WERI-Rb-1 (cell line): ENCODE data around the gene ZNF516.

Experiments used
- DNase-seq: peaks from one replicate; pipeline ENCODE4 v3.0.0-alpha.2; 2020
- H3K27ac ChIP-seq: fragments of 250-450 bp; sonication (Bioruptor Pico); 2 replicates; pipeline ENCODE4 v1.5.1; 2020; ENCODE audit warnings: mild to moderate bottlenecking, moderate library complexity
- H3K27me3 ChIP-seq: fragments of 250-450 bp; sonication (Bioruptor Pico); 2 replicates; pipeline ENCODE4 v1.5.1; 2021; ENCODE audit warnings: mild to moderate bottlenecking, low read depth, moderate library complexity; ENCODE audit not compliant: insufficient read depth, severe bottlenecking
- H3K36me3 ChIP-seq: fragments of 250-450 bp; sonication (Bioruptor Pico); 2 replicates; pipeline ENCODE4 v1.5.1; 2020; ENCODE audit warnings: mild to moderate bottlenecking, moderate library complexity
- H3K4me3 ChIP-seq: 2 replicates; pipeline ENCODE4 v1.5.1; 2011; ENCODE audit warnings: low read depth, mild to moderate bottlenecking, control low read depth, low read length
- H3K9me3 ChIP-seq: fragments of 250-450 bp; sonication (Bioruptor Pico); 2 replicates; pipeline ENCODE4 v1.5.1; 2021; ENCODE audit warnings: mild to moderate bottlenecking, moderate library complexity; ENCODE audit not compliant: severe bottlenecking
- TF ChIP-seq, protein P1 (sequence below): IDR thresholded peaks from 2 replicates; pipeline ENCODE4 v1.5.1; 2011; ENCODE audit warnings: low read depth, mild to moderate bottlenecking, control low read depth, inconsistent platforms, low read length

ZNF516 gene

GRCh38 chr18:76488190-76488589 is 6.9 kb downstream of the ZNF516 start:
- Histone ChIP-seq H3K27me3 (no peaks in the 10 kb centered on the region), H3K9me3 (no peaks in the 10 kb centered on the region), H3K27ac (no peak overlapping the region), H3K4me3 (no peak overlapping the region), H3K36me3 (no peaks in the 10 kb centered on the region)
- no peak for DNase-seq
- TF ChIP-seq, protein P1, sequence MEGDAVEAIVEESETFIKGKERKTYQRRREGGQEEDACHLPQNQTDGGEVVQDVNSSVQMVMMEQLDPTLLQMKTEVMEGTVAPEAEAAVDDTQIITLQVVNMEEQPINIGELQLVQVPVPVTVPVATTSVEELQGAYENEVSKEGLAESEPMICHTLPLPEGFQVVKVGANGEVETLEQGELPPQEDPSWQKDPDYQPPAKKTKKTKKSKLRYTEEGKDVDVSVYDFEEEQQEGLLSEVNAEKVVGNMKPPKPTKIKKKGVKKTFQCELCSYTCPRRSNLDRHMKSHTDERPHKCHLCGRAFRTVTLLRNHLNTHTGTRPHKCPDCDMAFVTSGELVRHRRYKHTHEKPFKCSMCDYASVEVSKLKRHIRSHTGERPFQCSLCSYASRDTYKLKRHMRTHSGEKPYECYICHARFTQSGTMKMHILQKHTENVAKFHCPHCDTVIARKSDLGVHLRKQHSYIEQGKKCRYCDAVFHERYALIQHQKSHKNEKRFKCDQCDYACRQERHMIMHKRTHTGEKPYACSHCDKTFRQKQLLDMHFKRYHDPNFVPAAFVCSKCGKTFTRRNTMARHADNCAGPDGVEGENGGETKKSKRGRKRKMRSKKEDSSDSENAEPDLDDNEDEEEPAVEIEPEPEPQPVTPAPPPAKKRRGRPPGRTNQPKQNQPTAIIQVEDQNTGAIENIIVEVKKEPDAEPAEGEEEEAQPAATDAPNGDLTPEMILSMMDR, result no peak

GRCh38 chr18:76487782-76488181 is 7.3 kb downstream of the ZNF516 start:
- TF ChIP-seq, protein P1, result no peak
- no peak overlapping the region for H3K4me3 ChIP-seq
- H3K9me3 ChIP-seq, result no peaks in the 10 kb centered on the region
- no peak overlapping the region for H3K27ac ChIP-seq
- no peaks in the 10 kb centered on the region for H3K27me3 ChIP-seq
- DNase-seq, result peak; percentile 49
- peaks cover 3% of the 10 kb centered on the region for H3K36me3 ChIP-seq

DNA sequence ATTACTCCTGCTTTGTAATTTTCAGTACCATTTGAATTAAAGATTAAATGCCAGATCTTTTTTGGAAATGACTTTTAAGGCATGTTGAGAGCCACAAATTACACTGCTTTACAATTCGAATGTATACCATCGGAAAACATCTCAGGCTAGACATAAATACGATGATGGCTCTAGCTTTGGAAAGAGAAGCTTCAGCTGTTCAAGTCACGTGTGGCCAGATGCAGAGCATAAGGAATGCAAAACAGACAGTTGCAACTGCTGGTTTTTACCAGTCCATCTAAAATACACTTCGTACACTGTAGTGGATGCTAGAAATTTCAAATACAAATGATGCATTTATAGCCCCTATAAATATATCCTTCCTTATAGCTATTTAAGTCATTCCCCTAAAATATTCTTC is 8.0 kb downstream of the ZNF516 start:
- Histone ChIP-seq H3K27me3 (no peaks in the 10 kb centered on the region), H3K27ac (no peak overlapping the region), H3K4me3 (no peak overlapping the region), H3K9me3 (no peaks in the 10 kb centered on the region), H3K36me3 (peaks cover 11% of the 10 kb centered on the region)
- TF ChIP-seq, protein P1, result no peak
- DNase-seq, result no peak

DNA sequence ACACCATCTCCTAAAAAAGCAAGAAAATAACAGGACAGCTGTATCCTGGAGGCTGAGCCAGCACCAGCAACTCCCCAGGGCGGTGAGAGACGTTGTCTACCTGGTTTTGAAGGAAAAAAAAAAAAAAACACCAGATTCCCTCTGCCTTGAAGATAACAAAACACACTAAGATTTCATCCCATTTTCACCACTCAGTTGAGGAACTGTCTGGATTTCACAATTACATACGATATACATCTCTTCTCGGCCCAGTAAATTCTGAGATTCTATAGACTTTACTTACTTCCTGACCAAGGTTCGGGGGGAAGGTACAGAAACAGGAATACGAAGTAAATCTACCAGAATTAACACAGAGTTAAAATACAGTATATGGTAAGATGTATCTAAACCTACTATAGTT is 8.5 kb downstream of the ZNF516 start:
- Histone ChIP-seq H3K27me3 (no peaks in the 10 kb centered on the region), H3K36me3 (peaks cover 14% of the 10 kb centered on the region), H3K4me3 (no peak overlapping the region), H3K9me3 (no peaks in the 10 kb centered on the region), H3K27ac (no peak overlapping the region)
- DNase-seq, result no peak
- TF ChIP-seq, protein P1, result no peak

- TF ChIP-seq, protein P1, result no peak
- no peak for DNase-seq
- Histone ChIP-seq H3K27me3 (no peaks in the 10 kb centered on the region), H3K36me3 (peaks cover 14% of the 10 kb centered on the region), H3K27ac (no peak overlapping the region; the same call in 1 of the 2 replicates), H3K4me3 (no peak overlapping the region), H3K9me3 (no peaks in the 10 kb centered on the region)
Measured at GRCh38 chr18:76486038-76486437, 9.0 kb downstream of the ZNF516 start.

DNA sequence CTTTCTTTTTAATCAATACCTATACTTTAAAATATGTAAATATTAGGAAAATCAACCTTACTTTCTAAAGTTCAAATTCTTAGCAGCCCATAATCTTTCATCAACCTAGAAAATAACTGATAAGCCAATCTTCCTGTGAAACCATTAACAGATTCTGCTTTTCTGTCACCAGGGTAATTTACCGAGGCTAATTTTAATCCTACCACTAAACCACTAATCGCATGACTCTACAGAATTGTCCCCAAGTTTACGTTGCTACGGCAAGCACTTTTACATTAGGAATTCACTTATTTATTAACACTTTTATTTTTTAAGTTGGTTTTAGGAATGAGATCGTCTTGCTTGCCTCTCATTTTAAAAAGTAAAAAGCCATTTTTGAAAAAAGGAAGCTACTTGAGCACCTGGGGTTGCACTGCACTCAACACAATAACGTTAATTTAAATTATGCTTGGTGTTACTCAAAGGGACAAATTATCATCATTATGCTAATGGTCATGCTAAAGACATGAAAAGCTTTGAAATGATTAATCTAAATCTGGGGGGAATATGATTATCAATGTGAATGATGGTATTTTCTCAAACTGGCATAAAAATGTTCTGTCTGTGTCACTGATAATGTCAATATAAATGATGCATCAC is 10.2 kb downstream of the ZNF516 start:
- DNase-seq, result no peak
- no peaks in the 10 kb centered on the region for H3K27me3 ChIP-seq
- TF ChIP-seq, protein P1, result no peak
- peaks cover 14% of the 10 kb centered on the region for H3K36me3 ChIP-seq
- no peaks in the 10 kb centered on the region for H3K9me3 ChIP-seq
- H3K27ac ChIP-seq, result peak overlapping the region; percentile 19
- H3K4me3 ChIP-seq, result no peak overlapping the region
